IMR-90 (cell line): ENCODE data around the gene SEC22A.

ENCODE experiments used
- BHLHE40 ChIP-seq: fragments of 150-350 bp; IDR thresholded peaks from 2 replicates; pipeline ENCODE4 v1.6.1; 2016; ENCODE audit warnings: mild to moderate bottlenecking, low read depth, low read length
- CEBPB ChIP-seq: IDR thresholded peaks from 2 replicates; pipeline ENCODE4 v1.6.1; 2012; ENCODE audit warnings: low read depth, low read length, improper control_type of control experiment
- FOS ChIP-seq: fragments of 150-350 bp; IDR thresholded peaks from 2 replicates; pipeline ENCODE4 v1.6.1; 2016; ENCODE audit warnings: low read depth, low read length
- MAZ ChIP-seq: IDR thresholded peaks from 2 replicates; pipeline ENCODE4 v1.6.1; 2012; ENCODE audit warnings: low read depth, mild to moderate bottlenecking, low read length, improper control_type of control experiment, moderate library complexity, borderline replicate concordance
- MXI1 ChIP-seq: IDR thresholded peaks from 2 replicates; pipeline ENCODE4 v1.6.1; 2012; ENCODE audit warnings: low read depth, mild to moderate bottlenecking, low read length, moderate library complexity, borderline replicate concordance
- POLR2A ChIP-seq: IDR thresholded peaks from 2 replicates; pipeline ENCODE4 v1.6.1; 2012; ENCODE audit warnings: mild to moderate bottlenecking, low read depth, low read length
- RCOR1 ChIP-seq: IDR thresholded peaks from 2 replicates; pipeline ENCODE4 v1.6.1; 2012; ENCODE audit warnings: mild to moderate bottlenecking, low read length, improper control_type of control experiment; ENCODE audit not compliant: insufficient replicate concordance
- RFX5 ChIP-seq: IDR thresholded peaks from 2 replicates; pipeline ENCODE4 v1.8.0; 2012; ENCODE audit warnings: low read depth, mild to moderate bottlenecking, low read length, moderate library complexity
- TF ChIP-seq, protein P1 (sequence below): conservative IDR thresholded peaks from 2 replicates; pipeline ENCODE4 v1.5.1; 2012; ENCODE audit warnings: mild to moderate bottlenecking, low read depth, low read length, improper control_type of control experiment

DNA sequence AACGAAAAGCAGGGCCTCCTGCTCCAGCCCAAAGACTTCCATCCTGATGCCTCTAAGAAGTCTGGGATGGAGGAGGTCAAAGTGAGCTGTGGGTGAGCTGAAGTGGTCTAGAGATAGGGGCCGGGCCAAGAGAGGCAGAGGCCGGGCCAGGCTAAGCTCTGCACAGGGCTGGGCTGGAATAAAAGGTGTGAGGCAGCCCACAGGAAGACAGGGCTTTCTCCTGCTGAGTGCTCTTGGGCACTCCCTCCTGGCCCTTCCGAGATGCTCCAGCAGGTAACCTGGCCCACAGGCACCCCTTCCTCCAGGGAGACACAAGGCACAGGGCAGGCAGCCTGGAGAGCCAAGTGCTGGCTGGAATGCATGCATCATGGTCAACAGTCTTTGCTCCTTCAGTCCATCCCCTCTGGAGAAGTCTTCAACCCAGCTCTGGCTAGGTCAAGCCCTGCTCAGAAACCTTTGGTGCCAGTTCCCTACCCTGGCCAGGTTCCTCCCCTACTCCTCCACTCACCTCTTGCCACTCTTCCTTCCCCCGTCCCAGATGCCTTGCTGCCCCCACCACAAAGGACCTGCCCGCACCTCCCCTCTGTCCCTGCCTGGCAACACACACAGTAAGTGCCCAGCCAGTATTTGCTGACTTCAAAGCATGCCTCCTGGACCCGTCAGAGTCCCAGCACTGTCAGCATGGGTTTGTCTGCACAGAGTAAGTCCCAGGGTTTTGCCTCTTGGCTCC lies 93.6 kb downstream of the SEC22A start:
- TF ChIP-seq, protein P1, sequence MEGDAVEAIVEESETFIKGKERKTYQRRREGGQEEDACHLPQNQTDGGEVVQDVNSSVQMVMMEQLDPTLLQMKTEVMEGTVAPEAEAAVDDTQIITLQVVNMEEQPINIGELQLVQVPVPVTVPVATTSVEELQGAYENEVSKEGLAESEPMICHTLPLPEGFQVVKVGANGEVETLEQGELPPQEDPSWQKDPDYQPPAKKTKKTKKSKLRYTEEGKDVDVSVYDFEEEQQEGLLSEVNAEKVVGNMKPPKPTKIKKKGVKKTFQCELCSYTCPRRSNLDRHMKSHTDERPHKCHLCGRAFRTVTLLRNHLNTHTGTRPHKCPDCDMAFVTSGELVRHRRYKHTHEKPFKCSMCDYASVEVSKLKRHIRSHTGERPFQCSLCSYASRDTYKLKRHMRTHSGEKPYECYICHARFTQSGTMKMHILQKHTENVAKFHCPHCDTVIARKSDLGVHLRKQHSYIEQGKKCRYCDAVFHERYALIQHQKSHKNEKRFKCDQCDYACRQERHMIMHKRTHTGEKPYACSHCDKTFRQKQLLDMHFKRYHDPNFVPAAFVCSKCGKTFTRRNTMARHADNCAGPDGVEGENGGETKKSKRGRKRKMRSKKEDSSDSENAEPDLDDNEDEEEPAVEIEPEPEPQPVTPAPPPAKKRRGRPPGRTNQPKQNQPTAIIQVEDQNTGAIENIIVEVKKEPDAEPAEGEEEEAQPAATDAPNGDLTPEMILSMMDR: no peak
- no peak for TF ChIP-seq BHLHE40
- TF ChIP-seq CEBPB: no peak
- TF ChIP-seq MXI1: no peak
- TF ChIP-seq POLR2A: no peak
- no peak for TF ChIP-seq MAZ
- no peak for TF ChIP-seq FOS
- no peak for TF ChIP-seq RFX5
- no peak for TF ChIP-seq RCOR1
